GM12878 (cell line): ENCODE results near the gene NSUN2. TPM values are rescaled to one million over a fixed set of nuclear protein-coding genes. Genes with fewer than 3 reads are reported as not detected.

ENCODE experiments used
- ATAC-seq: fragments of 200-7000 bp; cut with Tn5 transposase; 3 replicates; pipeline ENCODE4 v1.9.1; 2020; ENCODE audit warnings: mild to moderate bottlenecking, moderate library complexity
- BruUV-seq: library from RNA; stranded (reverse); fragments of 400-500 nt; replicated peaks from 2 replicates; lab custom pipeline; 2021; lab: Mats Ljungman, UMichigan
- CTCF ChIA-PET: fragments of 300-600 bp; sonication (Branson Sonifier 250); formaldehyde crosslinking; extraction: SDS; loops from one replicate; lab custom pipeline; 2021; ENCODE audit warnings: inconsistent platforms; lab: Yijun Ruan, JAX
- POLR2A ChIA-PET: fragments of 350-600 bp; formaldehyde crosslinking; extraction: SDS; loops from one replicate; lab custom pipeline; 2021; ENCODE audit warnings: inconsistent platforms; lab: Charles Lee
- RAD21 ChIA-PET: fragments of 300-600 bp; sonication (Branson Sonifier 250); formaldehyde crosslinking; loops from one replicate; lab custom pipeline; 2023; ENCODE audit warnings: antibody characterized with exemption; ENCODE audit not compliant: unreplicated experiment; lab: Charles Lee
- SMC1A ChIA-PET: fragments of 300-600 bp; sonication (Branson Sonifier 250); formaldehyde crosslinking; loops from one replicate; lab custom pipeline; 2023; ENCODE audit not compliant: unreplicated experiment, uncharacterized antibody; lab: Charles Lee
- DNase-seq: peaks from one replicate; pipeline ENCODE4 v3.0.0-alpha.2; 2011; ENCODE audit warnings: low read depth, low spot score
- FAIRE-seq: peaks from 3 replicates; lab custom pipeline; 2011; peaks lifted over from hg19 to GRCh38; lab: Jason Lieb, UNC
- H2AFZ ChIP-seq: 2 replicates; pipeline ENCODE4 v1.6.0; 2011; ENCODE audit warnings: low read depth, low read length, control low read depth; ENCODE audit not compliant: control insufficient read depth
- H3K27ac ChIP-seq: 2 replicates; pipeline ENCODE4 v1.5.1; 2011; ENCODE audit warnings: control low read depth; ENCODE audit not compliant: control insufficient read depth, insufficient read depth
- H3K27me3 ChIP-seq, 2 experiments: replicated peaks in 1 of 2; 2 replicates each; pipeline versions ENCODE4 v1.6.0 to v1.6.1; 2011; ENCODE audit warnings: low read length in 1 of 2; ENCODE audit not compliant: control insufficient read depth in 2 of 2, insufficient read depth in 2 of 2
- H3K36me3 ChIP-seq, 2 experiments: 2 replicates each; pipeline ENCODE4 v1.5.1; 2011; ENCODE audit warnings: low read length in 1 of 2; ENCODE audit not compliant: control insufficient read depth in 2 of 2, insufficient read depth in 2 of 2
- H3K4me1 ChIP-seq: 2 replicates; pipeline ENCODE4 v1.6.1; 2011; ENCODE audit warnings: mild to moderate bottlenecking, low read length, moderate library complexity, mixed read lengths; ENCODE audit not compliant: control insufficient read depth, insufficient read depth
- H3K4me2 ChIP-seq: 2 replicates; pipeline ENCODE4 v1.6.0; 2011; ENCODE audit warnings: control low read depth; ENCODE audit not compliant: control insufficient read depth, insufficient read depth
- H3K4me3 ChIP-seq: fragments of 200-600 bp; sonication (generic); 2 replicates; pipeline ENCODE4 v1.5.1; 2016
- H3K79me2 ChIP-seq: 2 replicates; pipeline ENCODE4 v1.6.0; 2011; ENCODE audit warnings: low read length; ENCODE audit not compliant: control insufficient read depth, insufficient read depth
- H3K9ac ChIP-seq: 2 replicates; pipeline ENCODE4 v1.8.0; 2011; ENCODE audit warnings: low read length, control low read depth, mixed read lengths; ENCODE audit not compliant: control insufficient read depth, insufficient read depth
- H3K9me3 ChIP-seq: replicated peaks from 3 replicates; pipeline ENCODE4 v1.5.1; 2011; ENCODE audit warnings: mild to moderate bottlenecking, low read length; ENCODE audit not compliant: control insufficient read depth, insufficient read depth
- H4K20me1 ChIP-seq: 2 replicates; pipeline ENCODE4 v1.6.0; 2011; ENCODE audit not compliant: control insufficient read depth, insufficient read depth
- BACH1 ChIP-seq: fragments of 450-650 bp; IDR thresholded peaks from 2 replicates; pipeline ENCODE4 v1.6.1; 2017; ENCODE audit warnings: mild to moderate bottlenecking, borderline replicate concordance
- BCLAF1 ChIP-seq: fragments of 450-650 bp; IDR thresholded peaks from 2 replicates; pipeline ENCODE4 v1.6.1; 2017; ENCODE audit warnings: antibody characterized with exemption, mild to moderate bottlenecking, moderate library complexity
- CREM ChIP-seq: IDR thresholded peaks from 2 replicates; pipeline ENCODE4 v1.6.1; 2014; ENCODE audit warnings: antibody characterized with exemption, low read depth
- EED ChIP-seq: sonication (generic); IDR thresholded peaks from 2 replicates; pipeline ENCODE4 v1.6.1; 2016; ENCODE audit warnings: antibody characterized with exemption, low read depth
- ELK1 ChIP-seq: IDR thresholded peaks from 2 replicates; pipeline ENCODE4 v1.6.1; 2012; ENCODE audit warnings: low read depth, low read length, improper control_type of control experiment
- KLF5 ChIP-seq: fragments of 450-650 bp; IDR thresholded peaks from 2 replicates; pipeline ENCODE4 v1.6.1; 2014; ENCODE audit warnings: mild to moderate bottlenecking; ENCODE audit not compliant: partially characterized antibody
- MXI1 ChIP-seq: fragments of 150-350 bp; IDR thresholded peaks from 2 replicates; pipeline ENCODE4 v1.6.1; 2011; ENCODE audit warnings: low read depth, mild to moderate bottlenecking, inconsistent platforms, low read length, improper control_type of control experiment
- PAX8 ChIP-seq: fragments of 450-650 bp; IDR thresholded peaks from 2 replicates; pipeline ENCODE4 v1.6.1; 2017; ENCODE audit warnings: mild to moderate bottlenecking, moderate library complexity
- RBBP5 ChIP-seq: fragments of 200-600 bp; sonication (generic); conservative IDR thresholded peaks from 2 replicates; pipeline ENCODE4 v1.6.1; 2016
- REST ChIP-seq: IDR thresholded peaks from 2 replicates; pipeline ENCODE4 v1.6.1; 2012; ENCODE audit warnings: mild to moderate bottlenecking, low read depth, low read length
- TAF1 ChIP-seq: IDR thresholded peaks from 2 replicates; pipeline ENCODE4 v1.6.1; 2011; ENCODE audit warnings: mild to moderate bottlenecking, low read depth, low read length, borderline replicate concordance
- TCF7 ChIP-seq: IDR thresholded peaks from 2 replicates; pipeline ENCODE4 v1.6.1; 2014; ENCODE audit warnings: antibody characterized with exemption, borderline replicate concordance
- ZNF687 ChIP-seq: fragments of 450-650 bp; IDR thresholded peaks from 2 replicates; pipeline ENCODE4 v1.6.1; 2017; ENCODE audit warnings: mild to moderate bottlenecking, moderate library complexity
- WGBS: methylation state at CpG from one replicate; pipeline ENCODE4 v1.1.6; 2016; ENCODE audit warnings: low lambda C conversion rate; ENCODE audit not compliant: insufficient replicate concordance, insufficient coverage; ENCODE audit errors: missing lambda C conversion rate; 5-methylcytosine and 5-hydroxymethylcytosine counted together
- in situ Hi-C: fragments of 300-500 bp; cut with MboI; formaldehyde crosslinking; loops from 9 replicates; pipeline ENCODE4 v1.14.3; 2018; ENCODE audit warnings: mixed read lengths
- intact Hi-C: fragments of 100-400 bp; cut with micrococcal nuclease; formaldehyde crosslinking; loops from one replicate; pipeline ENCODE4 v1.14.2; 2022; ENCODE audit not compliant: unreplicated experiment
- polyA plus RNA-seq, 11 experiments: library from polyadenylated mRNA; depleted of rRNA in 4 of 11; unstranded in 6 of 11; stranded (reverse) in 5 of 11; fragments of >200 nt; fragmentation: Nextera tagmentation in 4 of 11; fragmentation: Illumina TruSeq in 1 of 11; extraction: Ambion mirVana in 4 of 11; extraction: Trizol in 1 of 11; gene quantifications; 1 replicate in 1 of 11; 2 replicates in 10 of 11; pipeline versions ENCODE4 v1.2.1 to v1.2.3, GENCODE V29; 2011 to 2016; ENCODE audit warnings: inconsistent platforms in 2 of 11, missing spikeins in 2 of 11, low read depth in 1 of 11
- total RNA-seq, 4 experiments: library from RNA; depleted of rRNA in 3 of 4; stranded (reverse); fragments of >200 nt in 3 of 4; fragmentation: Illumina TruSeq in 1 of 4; extraction: Trizol in 1 of 4; gene quantifications; 2 replicates each; pipeline versions ENCODE4 v1.2.1 to v1.2.3, GENCODE V29; 2013 to 2021

Gene NSUN2
- total and polyA plus RNA-seq, 10 of the 15 experiments (the other 5 are each of a cell fraction or from before 2014, with no cell fraction given): 8.0 to 112 (median 91.1) TPM

GRCh38 chr5:6673031-6673430, 40.2 kb upstream of the NSUN2 start:
- ChIA-PET RAD21 (interaction anchor here (1.5 kb wide), 1 partner anchor 72 kb away, joined by 3 read pairs; no protein-coding TSS in a partner anchor), SMC1A (no interaction called here), POLR2A (no interaction called here), CTCF (interaction anchor here (1.5 kb wide), 1 partner anchor 93 kb away, joined by 4 read pairs; no protein-coding TSS in a partner anchor)
- H3K4me2 ChIP-seq: no peak overlapping the region
- H4K20me1 ChIP-seq: no peaks in the 10 kb centered on the region
- H3K9ac ChIP-seq: no peak overlapping the region
- in situ Hi-C loops: no loop called here
- H3K27me3 ChIP-seq: no peaks in the 10 kb centered on the region
- no peak overlapping the region for H3K4me3 ChIP-seq
- no peaks in the 10 kb centered on the region for H3K4me1 ChIP-seq
- intact Hi-C loops: no loop called here
- no peak for FAIRE-seq
- H3K9me3 ChIP-seq: no peaks in the 10 kb centered on the region; the same call in 2 of the 3 replicates
- no peak for DNase-seq
- no peak overlapping the region for H2AFZ ChIP-seq
- no peak overlapping the region for H3K27ac ChIP-seq
- H3K79me2 ChIP-seq: no peaks in the 10 kb centered on the region
- no peaks in the 10 kb centered on the region; a peak in 2 of 4 replicates for H3K36me3 ChIP-seq
- 66% methylated on average over 5 of the region's 5 CpGs for WGBS
- BruUV-seq: no TSS peak
- ATAC-seq: no peak
- no peak for TF ChIP-seq PAX8
- no peak for TF ChIP-seq MXI1
- TF ChIP-seq TCF7: no peak
- no peak for TF ChIP-seq CREM
- TF ChIP-seq BACH1: no peak
- no peak for TF ChIP-seq KLF5
- TF ChIP-seq RBBP5: no peak
- no peak for TF ChIP-seq ELK1
- TF ChIP-seq REST: no peak
- TF ChIP-seq TAF1: no peak
- no peak for TF ChIP-seq EED
- no peak for TF ChIP-seq ZNF687
- no peak for TF ChIP-seq BCLAF1
